SK-N-MC (cell line): ENCODE results near the gene SCAANT1.

Source experiments
- EZH2 ChIP-seq: fragments of 200-600 bp; sonication (generic); IDR thresholded peaks from one replicate; pipeline ENCODE4 v1.6.1; 2017; ENCODE audit warnings: antibody characterized with exemption
- POLR2AphosphoS5 ChIP-seq: IDR thresholded peaks from 2 replicates; pipeline ENCODE4 v1.6.1; 2012; ENCODE audit warnings: mild to moderate bottlenecking, low read depth, low read length, borderline replicate concordance

DNA sequence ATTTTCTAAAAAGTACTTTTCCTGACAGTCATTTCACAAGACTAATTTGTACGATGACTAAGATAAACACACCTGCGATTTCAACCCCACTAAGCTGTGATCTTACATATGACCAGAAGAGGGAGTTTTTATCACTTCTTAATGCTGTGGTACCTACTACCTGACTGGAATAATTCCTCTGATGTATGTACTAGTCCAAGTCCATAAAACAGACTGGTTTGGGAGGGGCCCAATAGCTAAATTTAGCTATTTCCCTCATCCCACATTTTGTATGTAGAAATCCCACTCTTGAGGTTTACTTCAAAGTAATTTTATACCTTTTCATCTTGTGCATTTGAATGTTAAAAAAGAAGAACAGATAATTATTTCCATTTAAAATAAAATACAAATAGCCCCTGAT, 49.7 kb upstream of the SCAANT1 start:
- no peak for TF ChIP-seq POLR2AphosphoS5
- TF ChIP-seq EZH2, result no peak
